Fibroblast of lung (primary cell): ENCODE measurements around the gene OR4E1. TPM values are rescaled to one million over a fixed set of nuclear protein-coding genes. Genes with fewer than 3 reads are reported as not detected.
"Not testable (repeated sequence)": the region's sequence is repeated elsewhere in the genome, so short reads cannot be mapped to it uniquely, and the experiment has no call there.

ENCODE experiments used
- DNase-seq, 2 donors: peaks; one replicate each; pipeline versions ENCODE4 v3.0.0 to v3.0.0-alpha.2; 2010; ENCODE audit warnings: low read depth in 2 of 2
- H2AFZ ChIP-seq: 2 replicates; pipeline ENCODE4 v1.5.1; 2012; ENCODE audit warnings: low read length, control low read depth, inconsistent platforms
- H3K27ac ChIP-seq: 2 replicates; pipeline ENCODE4 v1.5.1; 2011; ENCODE audit warnings: low read length, control low read depth; ENCODE audit not compliant: insufficient read depth
- H3K27me3 ChIP-seq: 2 replicates; pipeline ENCODE4 v1.5.1; 2011; ENCODE audit warnings: mild to moderate bottlenecking, low read length; ENCODE audit not compliant: control insufficient read depth, insufficient read depth
- H3K36me3 ChIP-seq: 2 replicates; pipeline ENCODE4 v1.5.1; 2011; ENCODE audit warnings: low read length; ENCODE audit not compliant: control insufficient read depth, insufficient read depth
- H3K4me1 ChIP-seq: 2 replicates; pipeline ENCODE4 v1.5.1; 2011; ENCODE audit warnings: low read length; ENCODE audit not compliant: control insufficient read depth, insufficient read depth; ENCODE audit errors: extremely low read depth
- H3K4me2 ChIP-seq: 2 replicates; pipeline ENCODE4 v1.5.1; 2011; ENCODE audit warnings: low read length, control low read depth; ENCODE audit not compliant: insufficient read depth; ENCODE audit errors: extremely low read depth
- H3K4me3 ChIP-seq, 4 experiments: fragments of 200-600 bp in 1 of 4; sonication (generic) in 1 of 4; replicated peaks in 1 of 4; 2 replicates each; pipeline ENCODE4 v1.5.1; 2011 to 2016; ENCODE audit warnings: low read length in 4 of 4, low read depth in 3 of 4, mild to moderate bottlenecking in 3 of 4, control low read depth in 2 of 4, inconsistent platforms in 1 of 4, mixed read lengths in 1 of 4; ENCODE audit not compliant: insufficient read depth in 1 of 4; ENCODE audit errors: control extremely low read depth in 1 of 4
- H3K79me2 ChIP-seq: 2 replicates; pipeline ENCODE4 v1.5.1; 2012; ENCODE audit warnings: mild to moderate bottlenecking, low read length, inconsistent platforms; ENCODE audit not compliant: control insufficient read depth, insufficient read depth
- H3K9ac ChIP-seq: 2 replicates; pipeline ENCODE4 v1.5.1; 2011; ENCODE audit warnings: mild to moderate bottlenecking, low read length, control low read depth; ENCODE audit not compliant: insufficient read depth
- H3K9me3 ChIP-seq: 2 replicates; pipeline ENCODE4 v1.5.1; 2012; ENCODE audit warnings: low read depth, low read length; ENCODE audit not compliant: control insufficient read depth, insufficient read depth
- H4K20me1 ChIP-seq: 2 replicates; pipeline ENCODE4 v1.5.1; 2011; ENCODE audit warnings: low read length; ENCODE audit not compliant: control insufficient read depth, insufficient read depth; ENCODE audit errors: extremely low read depth
- CTCF ChIP-seq, 2 donors: IDR thresholded peaks in 1 of 2; conservative IDR thresholded peaks in 1 of 2; 1 replicate in 1 of 2; 2 replicates in 1 of 2; pipeline ENCODE4 v1.5.1; 2011 to 2012; ENCODE audit warnings: low read length in 2 of 2, control low read depth in 1 of 2, inconsistent platforms in 1 of 2, low read depth in 1 of 2, mild to moderate bottlenecking in 1 of 2
- EZH2 ChIP-seq: IDR thresholded peaks from 2 replicates; pipeline ENCODE4 v1.5.1; 2012; ENCODE audit warnings: low read length, control low read depth, mild to moderate bottlenecking; ENCODE audit errors: missing control alignments
- polyA plus RNA-seq, 2 donors: library from polyadenylated mRNA; depleted of rRNA in 1 of 2; stranded (reverse) in 1 of 2; unstranded in 1 of 2; fragments of >200 nt; gene quantifications; 2 replicates each; pipeline ENCODE4 v1.2.1, GENCODE V29; 2011 to 2012; ENCODE audit warnings: missing spikeins in 1 of 2
- total RNA-seq: library from RNA; depleted of rRNA; stranded (reverse); fragments of >200 nt; gene quantifications from 2 replicates; pipeline ENCODE4 v1.2.1, GENCODE V29; 2014

OR4E1 gene
- total and polyA plus RNA-seq, 2 donors (not counting 1 experiment from before 2014, with no cell fraction given), result not detected

GRCh38 chr14:21699551-21699950 is 25.9 kb upstream of the OR4E1 start:
- no peak overlapping the region for H3K9ac ChIP-seq
- TF ChIP-seq EZH2 (no peak), CTCF (conservative IDR thresholded peaks at IDR 0.05 in 1 of 2, IDR thresholded peaks at IDR 0.05 in 1 of 2; ENCODE audit: low read depth in 1 of 2, low read length in 2 of 2) (no peak)
- no peaks in the 10 kb centered on the region for H4K20me1 ChIP-seq
- no peaks in the 10 kb centered on the region for H3K79me2 ChIP-seq
- no peak overlapping the region for H3K27ac ChIP-seq
- no peaks in the 10 kb centered on the region for H3K4me1 ChIP-seq
- no peaks in the 10 kb centered on the region for H3K36me3 ChIP-seq
- no peak for DNase-seq
- H3K4me3 ChIP-seq, result no peak overlapping the region
- H3K4me2 ChIP-seq, result no peak overlapping the region
- H2AFZ ChIP-seq, result no peak overlapping the region
- H3K9me3 ChIP-seq, result no peaks in the 10 kb centered on the region
- H3K27me3 ChIP-seq, result no peaks in the 10 kb centered on the region

GRCh38 chr14:21698538-21698937 is 24.9 kb upstream of the OR4E1 start:
- not testable (repeated sequence) for H3K4me2 ChIP-seq, H3K79me2 ChIP-seq, H3K9ac ChIP-seq, H3K27ac ChIP-seq, H3K4me3 ChIP-seq, H3K9me3 ChIP-seq, H4K20me1 ChIP-seq, H3K27me3 ChIP-seq, H2AFZ ChIP-seq, H3K36me3 ChIP-seq, DNase-seq, H3K4me1 ChIP-seq

- H3K27me3 ChIP-seq, H3K27ac ChIP-seq, H4K20me1 ChIP-seq, H3K79me2 ChIP-seq, DNase-seq, H3K4me2 ChIP-seq, H3K9me3 ChIP-seq, H3K9ac ChIP-seq, H3K36me3 ChIP-seq, H2AFZ ChIP-seq, H3K4me1 ChIP-seq, H3K4me3 ChIP-seq: not testable (repeated sequence)
Measured at GRCh38 chr14:21697662-21698061, 24.0 kb upstream of the OR4E1 start.

- Histone ChIP-seq H3K4me2 (no peak overlapping the region), H3K4me1 (no peaks in the 10 kb centered on the region), H2AFZ (no peak overlapping the region)
Measured at GRCh38 chr14:21694425-21694824, 20.8 kb upstream of the OR4E1 start.

More at GRCh38 chr14:21694425-21694824, 20.8 kb upstream of the OR4E1 start:
- TF ChIP-seq CTCF (conservative IDR thresholded peaks at IDR 0.05 in 1 of 2, IDR thresholded peaks at IDR 0.05 in 1 of 2; ENCODE audit: low read depth in 1 of 2, low read length in 2 of 2) (no peak), EZH2 (no peak)
- Histone ChIP-seq H3K4me3 (no peak overlapping the region), H3K79me2 (no peaks in the 10 kb centered on the region), H4K20me1 (no peaks in the 10 kb centered on the region), H3K27ac (no peak overlapping the region), H3K36me3 (no peaks in the 10 kb centered on the region), H3K9ac (no peak overlapping the region), H3K27me3 (no peaks in the 10 kb centered on the region), H3K9me3 (no peaks in the 10 kb centered on the region)
- DNase-seq, result no peak
